ENCODE measurements around the gene ZNF329.
"Not testable (repeated sequence)": the region's sequence is repeated elsewhere in the genome, so short reads cannot be mapped to it uniquely, and the experiment has no call there.

ZNF329 gene

GRCh38 chr19:58150328-58150921 is at the start of gene ZNF329:
TSS of gene ZNF329 (minus strand) at chr19:58150789. CDS start at chr19:58129503, 21,286 bp downstream.
- peak; percentile 93 for DNase-seq

- peak; percentile 65 for DNase-seq
These were observed 46.5 kb upstream of the ZNF329 start for GRCh38 chr19:58196901-58197616.

- no peak for DNase-seq
These were observed 33.2 kb upstream of the ZNF329 start for GRCh38 chr19:58183817-58184215.

GRCh38 chr19:58182989-58183816 is 32.6 kb upstream of the ZNF329 start, which contains the start of gene ZNF274:
TSS of gene ZNF274 (plus strand) at chr19:58183061. CDS start at chr19:58183966, 905 bp downstream.
- DNase-seq, result peak; percentile 96

GRCh38 chr19:58182577-58182988 is 32.0 kb upstream of the ZNF329 start:
- DNase-seq, result no peak

GRCh38 chr19:58181902-58182576 is 31.4 kb upstream of the ZNF329 start:
- peak; percentile 84 for DNase-seq

- DNase-seq, result no peak
These were observed 20.3 kb upstream of the ZNF329 start for GRCh38 chr19:58170860-58171259.

GRCh38 chr19:58166708-58167280 is 16.2 kb upstream of the ZNF329 start:
- DNase-seq, result no peak

- DNase-seq, result no peak
These were observed 15.7 kb upstream of the ZNF329 start for GRCh38 chr19:58166268-58166667.

- no peak for DNase-seq
These were observed 6.6 kb upstream of the ZNF329 start for GRCh38 chr19:58157045-58157728.

GRCh38 chr19:58154679-58155648 is 4.4 kb upstream of the ZNF329 start:
- DNase-seq, result peak; percentile 96

GRCh38 chr19:58154287-58154678 is 3.7 kb upstream of the ZNF329 start:
- peak; percentile 28 for DNase-seq

GRCh38 chr19:58153386-58153785 is 2.8 kb upstream of the ZNF329 start:
- no peak for DNase-seq

GRCh38 chr19:58147475-58147874 is 3.1 kb downstream of the ZNF329 start:
- DNase-seq, result not testable (repeated sequence)

GRCh38 chr19:58145849-58146248 is 4.7 kb downstream of the ZNF329 start:
- DNase-seq, result no peak

GRCh38 chr19:58134244-58134643 is 16.3 kb downstream of the ZNF329 start:
- DNase-seq, result no peak

GRCh38 chr19:58129284-58129683 is 21.3 kb downstream of the ZNF329 start:
- no peak for DNase-seq

GRCh38 chr19:58128041-58128685 is 22.4 kb downstream of the ZNF329 start:
- DNase-seq, result peak; percentile 35

GRCh38 chr19:58123354-58123753 is 27.2 kb downstream of the ZNF329 start:
- DNase-seq, result no peak
